CD4-positive, alpha-beta T cell treated with Interleukin-17A for 4 hours (primary cell): ENCODE data around the gene PGM3.

Source experiments
- DNase-seq: peaks from one replicate; pipeline ENCODE4 v3.0.0-alpha.2; 2020; ENCODE audit warnings: mixed read lengths

PGM3 gene

DNA sequence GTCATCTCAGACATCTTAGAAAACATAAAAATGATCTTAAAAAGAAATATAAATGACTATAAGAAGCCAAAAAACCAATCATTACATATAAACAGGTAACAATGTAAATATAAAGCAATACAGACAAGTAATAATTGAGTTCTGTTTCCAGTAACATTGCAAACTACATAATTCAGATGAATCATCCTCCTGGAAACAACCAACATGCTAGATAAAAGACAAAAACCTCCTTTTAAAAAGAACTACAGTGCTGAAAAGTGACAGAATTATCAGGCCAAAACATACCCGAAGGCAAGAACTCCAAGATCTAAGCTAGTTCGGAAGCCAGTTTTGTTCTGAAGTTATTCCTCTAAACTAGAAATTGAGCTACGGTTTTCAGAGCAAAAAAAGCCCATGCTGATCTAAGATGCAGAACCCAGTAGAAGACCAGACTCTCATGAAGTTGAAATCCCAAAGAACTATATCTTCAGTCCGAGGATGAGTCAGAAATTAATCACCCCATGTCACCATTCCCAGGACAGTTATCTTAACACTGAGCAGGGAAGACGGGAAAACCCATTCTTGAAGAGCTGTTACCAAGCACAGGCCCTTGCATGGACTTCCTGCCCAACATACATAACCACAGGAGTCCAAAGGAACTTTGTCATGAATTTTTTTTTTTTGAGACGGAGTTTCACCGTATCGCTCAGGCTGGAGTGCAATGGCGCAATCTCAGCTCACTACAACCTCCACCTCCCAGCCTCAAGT is 9.8 kb downstream of the PGM3 start:
- no peak for DNase-seq

DNA sequence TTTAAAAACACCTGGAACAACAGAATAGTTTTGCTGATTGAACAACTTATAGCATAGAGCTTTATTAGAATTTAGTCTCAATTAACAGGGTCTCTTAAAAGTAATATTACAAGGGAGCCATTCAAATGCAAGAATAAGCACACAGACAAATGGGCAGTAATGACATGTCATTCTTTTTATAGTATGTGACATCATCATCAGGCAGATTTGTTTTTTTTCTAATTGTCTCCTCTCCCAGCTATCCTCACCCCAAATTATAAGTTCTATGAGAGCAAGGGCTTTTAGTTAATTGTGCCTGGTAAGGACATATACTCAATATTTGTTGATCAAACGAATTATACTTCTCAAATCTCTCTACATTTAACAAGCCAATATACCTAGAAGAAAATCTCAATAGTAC is 11.0 kb downstream of the PGM3 start:
- DNase-seq: no peak

GRCh38 chr6:83180426-83180950 is 12.6 kb downstream of the PGM3 start:
- no peak for DNase-seq

GRCh38 chr6:83176246-83176645 is 16.8 kb downstream of the PGM3 start:
- no peak for DNase-seq

DNA sequence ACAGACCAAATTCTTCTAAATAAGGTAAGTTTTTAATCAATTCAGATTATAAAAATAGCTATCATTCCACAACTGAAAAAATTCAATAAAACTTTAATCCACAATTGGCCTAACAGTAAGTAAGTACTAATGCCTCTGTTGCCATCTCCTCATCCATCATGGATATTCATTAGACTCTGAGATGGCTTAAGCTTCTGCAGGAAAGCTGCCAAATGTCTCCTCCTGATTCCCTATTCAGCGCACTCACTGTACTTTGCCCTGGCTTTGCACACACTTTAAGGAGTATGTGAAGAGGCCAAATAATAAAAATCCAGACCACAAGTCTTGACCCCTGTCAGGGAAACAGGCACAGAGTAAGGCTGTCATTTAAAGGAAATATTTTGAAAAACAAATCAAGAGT is 23.6 kb downstream of the PGM3 start:
- DNase-seq: no peak

DNA sequence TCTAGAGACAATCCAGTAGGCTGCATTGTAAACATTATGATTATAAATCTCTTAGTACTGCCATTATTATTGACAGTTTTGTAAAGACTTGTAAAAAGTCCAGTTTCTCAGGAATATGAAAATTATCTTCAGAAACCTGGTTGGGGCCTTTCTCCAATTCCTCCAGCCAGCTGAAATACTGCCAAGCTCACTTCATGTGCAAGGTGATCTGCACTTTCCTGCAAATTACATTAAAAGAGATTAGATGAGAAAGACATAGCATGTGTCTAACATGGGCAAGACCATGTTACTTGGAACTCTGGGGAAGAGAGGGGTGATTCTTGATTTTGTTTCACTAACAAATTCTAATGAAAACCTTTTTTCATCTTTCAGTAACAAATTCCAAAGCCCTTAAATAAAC is 24.0 kb downstream of the PGM3 start:
- DNase-seq: no peak

DNA sequence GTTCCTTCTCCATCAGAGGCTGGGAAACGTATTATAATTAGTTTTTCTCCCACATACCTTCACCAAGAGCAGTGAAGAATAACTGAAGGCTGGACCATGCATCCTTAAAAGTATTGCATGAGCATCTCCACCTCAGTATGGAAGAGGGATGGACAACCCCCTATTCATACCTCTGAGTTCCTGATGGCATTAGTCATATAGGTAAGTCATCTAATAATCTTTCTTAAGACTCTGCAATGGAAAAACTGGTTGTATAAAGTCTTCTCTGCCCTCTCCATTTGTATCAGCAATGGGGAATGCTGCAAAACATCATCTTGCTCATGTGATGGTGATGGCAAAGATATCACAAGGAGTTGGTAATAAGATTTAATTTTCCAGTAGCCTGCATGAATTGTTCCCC is 24.5 kb downstream of the PGM3 start:
- DNase-seq: no peak

DNA sequence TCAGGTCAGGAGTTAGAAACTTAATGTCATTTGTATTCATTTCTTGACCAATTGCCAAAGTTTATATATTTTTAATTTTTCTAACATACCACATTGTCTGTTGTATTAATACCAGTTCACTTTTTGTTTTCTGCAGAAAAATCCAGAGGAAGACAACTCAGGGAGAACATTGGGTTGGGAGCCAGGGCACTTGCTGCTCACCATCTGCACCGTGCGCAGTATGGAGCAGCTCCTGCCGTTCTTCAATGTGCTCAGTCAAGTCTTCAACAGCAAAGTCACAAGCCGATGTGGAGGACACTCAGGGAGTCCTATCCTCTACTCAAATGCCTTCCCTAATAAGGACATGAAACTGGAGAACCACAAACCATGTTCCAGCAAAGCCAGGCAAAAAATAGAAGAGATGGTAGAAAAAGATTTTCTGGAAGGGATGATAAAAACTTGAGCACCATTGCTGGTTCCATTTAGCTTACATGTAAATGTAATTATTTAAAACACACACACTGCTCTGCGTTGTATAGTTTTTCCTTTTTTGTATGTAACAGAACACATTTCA is 25.3 kb downstream of the PGM3 start:
- no peak for DNase-seq

GRCh38 chr6:83160167-83160566 is 32.9 kb downstream of the PGM3 start:
- no peak for DNase-seq

GRCh38 chr6:83155794-83156193 is 37.3 kb downstream of the PGM3 start:
- DNase-seq: no peak

DNA sequence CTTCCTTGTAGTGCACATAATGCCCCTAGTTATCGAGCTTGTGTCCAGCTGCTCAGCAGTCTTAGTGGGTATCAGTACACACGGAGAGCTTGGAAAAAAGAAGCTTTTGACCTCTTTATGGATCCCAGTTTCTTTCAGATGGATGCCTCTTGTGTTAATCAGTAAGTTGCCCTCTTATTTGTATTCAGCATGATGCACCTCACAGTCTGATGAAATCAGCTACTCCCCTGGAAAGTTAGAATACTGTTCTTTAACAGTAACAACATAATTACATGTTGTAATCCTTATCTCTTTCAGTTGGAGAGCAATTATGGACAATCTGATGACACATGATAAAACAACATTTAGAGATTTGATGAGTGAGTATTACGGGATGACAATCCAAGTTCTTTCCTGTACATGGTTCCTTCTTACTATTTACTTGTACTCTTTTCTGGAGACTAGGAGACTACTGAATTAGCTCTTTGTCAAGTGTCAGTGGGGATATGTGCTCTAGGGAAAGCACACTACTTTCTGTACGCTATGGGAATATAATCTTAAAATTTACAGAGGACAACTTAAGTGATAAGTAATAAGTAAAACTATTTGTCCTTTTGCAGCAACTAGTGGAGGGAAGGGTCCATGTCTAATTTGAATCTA is 39.1 kb downstream of the PGM3 start:
- no peak for DNase-seq

DNA sequence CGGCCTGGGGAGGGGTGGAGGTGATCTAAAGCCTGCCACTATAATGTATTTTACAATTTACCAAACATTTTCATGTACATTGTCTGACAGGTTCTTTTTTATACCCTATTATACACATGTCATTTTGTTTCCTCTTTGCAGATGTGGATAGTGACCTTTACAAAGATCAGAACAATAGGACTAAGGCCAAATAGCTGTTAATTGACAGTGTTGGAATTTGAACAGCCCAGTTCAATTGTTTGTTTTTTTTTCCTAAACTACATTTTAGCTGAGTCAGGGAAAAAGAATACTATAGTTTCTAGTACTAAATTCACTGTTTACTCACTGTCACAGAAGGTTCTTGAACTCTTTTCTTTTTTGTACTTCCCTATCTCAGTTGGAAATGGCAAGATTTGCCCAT is 40.2 kb downstream of the PGM3 start:
- no peak for DNase-seq

- no peak for DNase-seq
Observed at GRCh38 chr6:83151114-83151513, 42.0 kb downstream of the PGM3 start.

DNA sequence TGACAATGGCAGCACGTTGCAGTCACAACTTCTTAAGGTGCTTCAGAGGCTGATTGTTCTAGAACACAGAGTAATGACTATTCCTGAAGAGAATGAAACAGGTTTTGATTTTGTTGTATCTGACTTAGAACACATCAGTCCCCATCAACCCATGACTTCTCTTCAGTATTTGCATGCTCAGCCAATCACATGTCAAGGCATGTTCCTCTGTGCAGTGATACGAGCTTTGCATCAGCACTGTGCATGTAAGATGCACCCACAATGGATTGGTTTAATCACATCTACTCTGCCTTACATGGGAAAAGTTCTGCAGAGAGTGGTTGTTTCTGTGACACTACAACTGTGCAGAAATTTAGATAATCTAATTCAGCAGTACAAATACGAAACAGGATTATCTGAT is 54.3 kb downstream of the PGM3 start:
- DNase-seq: no peak

- no peak for DNase-seq
Observed at GRCh38 chr6:83138118-83138722, 54.8 kb downstream of the PGM3 start.

GRCh38 chr6:83132121-83132520 is 60.9 kb downstream of the PGM3 start:
- DNase-seq: no peak

DNA sequence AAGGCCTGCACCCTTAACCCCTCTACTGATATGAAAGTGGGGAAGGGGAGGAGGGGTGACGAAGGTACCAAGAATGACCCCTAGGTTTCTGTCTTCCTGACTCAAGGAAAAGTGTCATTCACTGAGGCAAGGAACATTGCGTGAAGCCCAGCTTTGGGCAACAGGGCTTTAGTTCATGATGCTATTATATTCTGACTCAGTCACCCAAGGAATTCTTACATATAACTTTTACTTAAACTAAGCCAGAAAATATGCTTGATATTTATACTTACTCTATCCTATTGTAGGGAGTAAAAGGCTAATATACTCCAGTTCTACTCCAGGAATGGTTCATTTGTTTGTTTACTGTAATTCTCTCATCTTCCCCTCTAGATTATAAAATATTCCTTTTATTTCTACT is 65.1 kb downstream of the PGM3 start:
- DNase-seq: no peak

GRCh38 chr6:83127258-83127657 is 65.8 kb downstream of the PGM3 start:
- no peak for DNase-seq

- DNase-seq: no peak
Observed at GRCh38 chr6:83126807-83127206, 66.3 kb downstream of the PGM3 start.

- DNase-seq: no peak
Observed at GRCh38 chr6:83126223-83126622, 66.8 kb downstream of the PGM3 start.

DNA sequence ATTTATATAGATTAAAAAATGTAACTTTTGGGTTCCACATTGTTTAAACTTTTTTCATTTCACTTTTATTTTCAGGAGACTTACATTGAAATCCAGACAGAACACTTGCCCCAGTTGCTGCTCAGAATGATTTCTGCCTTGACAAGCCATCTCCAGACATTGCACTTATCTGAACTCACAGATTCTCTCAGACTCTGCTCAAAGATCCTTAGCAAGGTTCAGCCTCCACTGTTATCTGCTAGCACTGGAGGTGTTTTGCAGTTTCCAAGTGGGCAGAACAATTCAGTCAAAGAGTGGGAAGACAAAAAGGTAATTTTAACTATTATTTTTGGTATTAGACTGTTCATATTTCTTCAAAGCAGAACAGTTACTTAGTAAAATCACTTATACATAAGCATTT is 67.6 kb downstream of the PGM3 start:
- DNase-seq: no peak

DNA sequence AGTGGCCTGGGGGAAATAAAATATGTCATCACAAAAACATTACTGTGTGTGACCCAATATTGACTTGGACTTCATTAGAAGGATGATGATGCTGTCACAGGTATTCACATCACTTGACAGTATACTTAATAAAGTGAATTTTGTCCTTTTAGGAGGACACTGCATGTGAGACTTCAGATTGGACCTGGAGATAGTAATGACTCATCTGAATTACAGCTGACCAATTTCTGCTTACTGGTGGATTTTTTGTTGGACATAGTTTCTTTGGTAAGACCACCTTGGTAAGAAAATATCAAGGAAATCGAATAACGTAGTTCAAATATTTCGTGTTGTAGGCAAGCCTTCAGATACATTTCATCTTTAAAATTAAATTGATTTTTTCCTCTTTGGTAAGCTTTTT is 68.5 kb downstream of the PGM3 start:
- DNase-seq: no peak

DNA sequence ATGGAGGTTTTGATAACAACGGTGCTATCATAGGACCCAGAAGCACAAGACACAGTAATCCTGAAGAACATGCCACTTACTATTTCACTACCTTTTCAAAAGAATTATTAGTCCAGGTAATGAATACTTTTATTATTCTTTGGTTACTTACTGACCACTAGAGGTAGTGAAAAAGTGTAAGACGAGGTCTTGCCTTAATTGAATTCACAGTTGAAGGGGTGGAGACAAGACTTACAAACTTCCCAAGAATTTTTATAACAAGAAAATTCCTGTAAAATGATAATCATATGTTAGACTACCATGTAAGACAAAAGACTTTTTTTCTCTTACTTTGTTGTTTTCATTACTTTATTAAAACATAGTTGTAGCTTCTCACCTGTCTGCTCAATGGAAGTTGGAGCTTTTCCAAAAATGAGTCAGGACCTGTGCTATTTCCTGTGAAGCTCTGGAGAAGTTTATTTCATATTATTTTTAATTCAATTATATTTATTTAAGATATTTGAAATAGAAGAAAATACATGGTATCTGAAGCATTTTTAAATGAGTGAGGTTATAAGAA is 73.2 kb downstream of the PGM3 start:
- DNase-seq: no peak

DNA sequence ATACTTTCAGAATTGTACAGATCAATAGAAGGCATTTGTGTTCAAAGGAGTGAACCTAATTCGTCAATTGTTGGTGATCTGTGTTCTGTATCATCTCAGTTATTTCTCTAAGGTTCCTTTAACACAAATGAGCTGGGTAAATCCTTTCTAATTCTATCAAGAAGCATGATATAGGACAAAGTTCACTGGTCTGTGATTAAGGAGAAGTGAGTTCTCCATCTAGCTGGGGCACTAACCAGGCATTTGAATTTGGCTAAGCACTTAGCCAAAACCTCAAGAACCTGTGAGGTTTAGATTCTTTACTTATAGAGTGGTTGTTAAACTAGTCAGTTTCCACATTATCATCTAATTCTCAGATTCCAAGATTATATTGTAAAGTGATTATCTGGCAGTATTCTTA is 75.3 kb downstream of the PGM3 start:
- no peak for DNase-seq
